Fibroblast of villous mesenchyme (primary cell): ENCODE results near the gene KDM4B. TPM values are rescaled to one million over a fixed set of nuclear protein-coding genes. Genes with fewer than 3 reads are reported as not detected.
A peak's percentile ranks its signal among the peaks of the same experiment; 100 is the strongest.

Experiments
- DNase-seq: peaks from one replicate; pipeline ENCODE4 v3.0.0-alpha.2; 2010; ENCODE audit warnings: low read depth
- H3K4me3 ChIP-seq: 2 replicates; pipeline ENCODE4 v1.5.1; 2011; ENCODE audit warnings: low read depth, mild to moderate bottlenecking, low read length
- total RNA-seq: library from RNA; depleted of rRNA; stranded (reverse); fragments of >200 nt; gene quantifications from 2 replicates; pipeline ENCODE4 v1.2.3, GENCODE V29; 2012
- TF ChIP-seq, protein P1 (sequence below): IDR thresholded peaks from 2 replicates; pipeline ENCODE4 v1.5.1; 2012; ENCODE audit warnings: low read depth, mild to moderate bottlenecking, low read length; ENCODE audit not compliant: insufficient read depth

Gene KDM4B
- total RNA-seq, 1 donor = 17.7 TPM

DNA sequence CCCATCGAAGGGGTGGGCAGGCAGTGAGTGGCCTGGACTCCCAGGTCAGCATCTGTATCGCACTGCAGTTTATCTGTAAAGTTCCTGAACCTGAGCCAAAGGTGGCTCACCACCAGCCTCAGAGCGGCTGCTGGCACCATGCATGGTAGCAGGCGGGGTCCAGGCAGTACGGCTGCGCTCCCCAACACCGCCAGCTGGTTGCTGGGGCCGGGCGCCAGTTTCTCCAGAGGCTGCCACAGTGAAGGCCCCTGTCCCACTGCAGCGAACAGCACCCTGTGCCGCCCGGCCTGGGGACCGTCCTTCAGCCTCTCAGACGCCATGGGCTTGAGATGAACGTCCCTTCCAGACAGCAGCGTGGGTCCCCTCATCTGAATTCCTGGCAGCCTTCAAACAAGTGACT lies 109.8 kb downstream of the KDM4B start:
- TF ChIP-seq, protein P1, sequence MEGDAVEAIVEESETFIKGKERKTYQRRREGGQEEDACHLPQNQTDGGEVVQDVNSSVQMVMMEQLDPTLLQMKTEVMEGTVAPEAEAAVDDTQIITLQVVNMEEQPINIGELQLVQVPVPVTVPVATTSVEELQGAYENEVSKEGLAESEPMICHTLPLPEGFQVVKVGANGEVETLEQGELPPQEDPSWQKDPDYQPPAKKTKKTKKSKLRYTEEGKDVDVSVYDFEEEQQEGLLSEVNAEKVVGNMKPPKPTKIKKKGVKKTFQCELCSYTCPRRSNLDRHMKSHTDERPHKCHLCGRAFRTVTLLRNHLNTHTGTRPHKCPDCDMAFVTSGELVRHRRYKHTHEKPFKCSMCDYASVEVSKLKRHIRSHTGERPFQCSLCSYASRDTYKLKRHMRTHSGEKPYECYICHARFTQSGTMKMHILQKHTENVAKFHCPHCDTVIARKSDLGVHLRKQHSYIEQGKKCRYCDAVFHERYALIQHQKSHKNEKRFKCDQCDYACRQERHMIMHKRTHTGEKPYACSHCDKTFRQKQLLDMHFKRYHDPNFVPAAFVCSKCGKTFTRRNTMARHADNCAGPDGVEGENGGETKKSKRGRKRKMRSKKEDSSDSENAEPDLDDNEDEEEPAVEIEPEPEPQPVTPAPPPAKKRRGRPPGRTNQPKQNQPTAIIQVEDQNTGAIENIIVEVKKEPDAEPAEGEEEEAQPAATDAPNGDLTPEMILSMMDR = no peak
- DNase-seq = no peak
- no peak overlapping the region for H3K4me3 ChIP-seq

DNA sequence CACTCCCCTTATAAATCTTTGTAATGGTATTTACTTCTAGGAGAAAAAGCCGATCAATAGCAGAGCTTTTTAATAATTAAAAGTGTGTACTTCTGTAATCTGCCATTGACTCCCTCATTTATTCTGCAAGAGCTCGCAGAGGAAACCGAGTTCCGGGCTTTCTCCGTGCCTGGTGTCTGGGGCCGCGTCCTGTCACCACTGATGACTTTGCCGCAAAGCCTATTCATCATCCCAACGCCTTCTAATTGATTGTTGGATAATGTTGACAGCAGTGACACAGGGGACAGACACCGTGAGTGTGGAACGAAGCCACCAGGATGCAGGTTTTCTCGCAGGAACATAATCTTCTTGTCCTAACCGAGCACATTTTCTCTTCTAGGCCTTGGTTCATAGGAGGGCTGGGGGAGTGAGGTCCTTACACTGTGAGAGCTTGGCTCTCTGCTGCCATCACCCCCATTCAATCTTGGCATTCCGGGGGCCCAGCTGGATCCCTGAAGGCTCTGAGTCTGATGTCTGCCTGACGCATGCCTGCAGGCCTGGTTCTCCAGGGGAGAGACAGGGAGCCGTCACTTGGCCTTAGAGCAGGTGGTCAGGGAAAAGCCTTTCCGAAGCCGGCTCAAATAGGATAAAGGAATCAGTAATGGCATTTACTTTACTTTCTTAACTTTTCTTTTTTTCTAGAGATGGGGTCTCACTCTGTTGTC lies 110.3 kb downstream of the KDM4B start:
- no peak overlapping the region for H3K4me3 ChIP-seq
- DNase-seq = no peak
- TF ChIP-seq, protein P1 = no peak

DNA sequence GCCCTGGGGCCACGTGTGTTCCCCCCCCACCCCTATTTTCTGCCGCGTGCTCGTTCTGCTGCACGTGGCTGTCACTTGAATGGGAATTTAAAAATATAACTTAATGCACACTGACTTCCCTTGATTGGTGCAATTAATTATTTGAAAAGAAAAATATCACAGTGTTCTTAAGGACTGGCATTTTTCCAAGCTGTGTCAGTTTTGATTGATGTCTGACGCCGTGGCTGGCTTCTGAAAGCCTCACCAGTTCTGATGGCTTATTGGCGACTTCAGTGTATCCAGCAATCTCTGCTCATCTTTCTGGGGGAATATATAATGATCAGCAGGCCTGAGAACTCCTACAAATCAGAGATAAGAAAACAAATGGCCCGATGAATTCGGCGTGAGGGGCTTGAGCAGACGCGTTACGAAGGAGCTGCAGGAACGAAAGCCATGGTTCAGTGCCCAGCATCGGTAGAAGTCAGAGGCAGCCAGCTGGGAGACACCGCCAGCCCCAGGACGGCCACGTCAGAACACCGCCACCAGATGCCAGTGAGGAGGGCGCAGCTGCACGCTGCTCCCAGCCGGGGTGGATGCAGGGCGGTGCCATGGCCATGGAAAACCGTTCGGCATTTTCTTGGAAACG lies 111.2 kb downstream of the KDM4B start:
- TF ChIP-seq, protein P1 = no peak
- DNase-seq = no peak
- H3K4me3 ChIP-seq = no peak overlapping the region

DNA sequence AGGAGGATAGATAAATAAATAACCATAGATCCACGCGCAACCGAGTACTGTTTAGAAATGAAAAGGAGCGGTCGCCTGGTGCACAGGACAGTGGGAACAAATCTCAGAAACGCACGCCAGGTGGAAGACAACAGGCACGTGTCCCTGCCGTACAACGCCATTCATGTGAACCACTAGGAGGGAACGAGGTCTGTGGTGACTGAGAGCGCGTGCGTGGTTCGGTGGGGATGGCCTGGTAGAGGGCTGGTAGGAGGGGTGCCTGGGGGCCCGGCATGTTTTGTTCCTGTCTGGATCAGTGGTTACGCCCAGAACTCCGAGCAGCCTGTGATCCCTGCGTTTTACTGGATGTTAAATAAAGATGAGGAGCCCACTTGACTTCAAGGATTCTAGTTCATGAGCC lies 111.9 kb downstream of the KDM4B start:
- no peak for DNase-seq
- TF ChIP-seq, protein P1 = no peak
- H3K4me3 ChIP-seq = no peak overlapping the region

DNA sequence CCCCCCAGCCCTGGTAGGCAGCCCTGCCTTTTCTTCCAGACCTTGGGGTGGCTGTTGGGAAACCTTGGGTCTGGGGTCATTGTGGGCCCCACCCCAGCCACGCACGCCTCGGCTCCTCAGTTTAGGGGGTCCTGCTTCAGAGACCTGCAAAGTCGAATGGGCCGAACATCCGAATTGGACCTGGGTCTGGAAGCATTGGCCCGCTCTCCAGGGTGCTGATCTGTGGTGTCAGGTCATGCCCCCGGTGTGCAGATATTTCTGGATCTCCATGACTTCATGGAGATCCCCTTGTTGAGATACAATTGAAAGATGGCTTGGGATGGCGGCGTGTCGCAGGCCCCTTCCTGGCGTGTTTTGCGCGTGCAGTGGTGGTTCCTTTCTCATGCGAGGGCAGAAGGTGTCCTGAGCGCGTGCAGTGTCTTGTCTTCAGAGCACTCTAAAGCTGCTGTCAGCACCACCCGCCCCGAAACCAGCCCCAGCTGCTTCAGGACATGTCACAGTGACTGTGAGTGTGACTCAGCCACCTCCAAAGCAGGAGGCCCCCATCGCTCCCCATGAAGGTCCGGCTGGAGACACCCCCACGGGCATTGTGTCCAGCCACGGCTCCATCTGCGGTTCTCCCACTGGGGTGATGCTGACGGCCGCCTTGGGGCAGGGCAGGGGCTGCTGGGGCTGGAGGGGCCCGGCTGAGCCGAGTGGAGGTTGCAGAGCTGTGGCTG lies 112.7 kb downstream of the KDM4B start:
- DNase-seq = no peak
- TF ChIP-seq, protein P1 = no peak
- no peak overlapping the region for H3K4me3 ChIP-seq

DNA sequence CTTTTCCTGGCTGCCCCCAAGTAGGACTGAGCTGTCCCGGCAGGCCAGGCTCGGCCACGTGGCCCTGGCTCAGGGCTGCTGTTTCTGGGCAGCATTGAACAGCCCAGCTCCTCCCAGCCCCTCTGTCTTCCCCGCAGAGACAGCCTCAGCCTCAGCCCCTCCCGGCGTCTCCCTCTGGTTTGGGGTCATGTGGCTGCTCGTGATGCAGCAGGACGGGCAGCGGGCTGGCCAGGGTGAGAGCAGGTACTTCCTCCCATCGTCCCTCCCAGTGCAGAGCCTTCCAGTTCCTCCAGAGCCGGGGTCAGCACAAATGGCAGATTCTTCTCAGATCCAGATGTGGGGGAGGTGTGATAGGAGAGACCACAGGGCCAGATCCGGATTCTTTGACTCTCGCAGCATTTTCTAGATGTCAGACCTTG lies 114.6 kb downstream of the KDM4B start:
- TF ChIP-seq, protein P1 = no peak
- DNase-seq = peak; percentile 79

More for the DNA sequence above, 114.6 kb downstream of the KDM4B start:
- H3K4me3 ChIP-seq = no peak overlapping the region
